ENCODE measurements around the gene GRM4.

Gene GRM4

DNA sequence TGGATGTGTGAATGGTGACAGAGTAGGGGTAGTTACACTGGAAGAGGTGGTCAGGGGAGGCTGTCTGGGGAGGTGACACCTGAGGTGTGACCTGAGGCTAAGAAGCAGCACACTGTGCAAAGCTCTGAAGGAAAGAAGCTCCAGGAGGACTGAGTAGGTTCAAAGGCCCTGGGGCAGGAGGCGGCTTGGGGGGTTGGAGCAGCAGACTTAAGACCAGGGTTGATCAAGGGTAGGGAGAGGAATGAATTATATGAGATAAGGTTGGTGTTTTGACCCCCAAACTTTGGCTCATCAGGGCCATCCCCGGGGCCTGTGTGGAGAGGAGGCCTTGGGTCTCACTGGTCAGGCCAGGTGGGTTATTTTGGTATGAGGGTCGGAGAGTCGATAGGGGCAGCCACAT, 166.1 kb downstream of the GRM4 start:
- no peak for DNase-seq (ENCODE audit: low read depth)

GRCh38 chr6:33978412-33979150, 167.3 kb downstream of the GRM4 start:
- no peak for DNase-seq (ENCODE audit: low read depth)

GRCh38 chr6:33977606-33978411, 168.1 kb downstream of the GRM4 start:
- no peak for DNase-seq (ENCODE audit: low read depth)

- DNase-seq (ENCODE audit: low read depth): no peak
Measured at GRCh38 chr6:33976437-33977360, 169.2 kb downstream of the GRM4 start.

- no peak for DNase-seq (ENCODE audit: low read depth)
Measured at GRCh38 chr6:33975661-33976436, 170.0 kb downstream of the GRM4 start.

DNA sequence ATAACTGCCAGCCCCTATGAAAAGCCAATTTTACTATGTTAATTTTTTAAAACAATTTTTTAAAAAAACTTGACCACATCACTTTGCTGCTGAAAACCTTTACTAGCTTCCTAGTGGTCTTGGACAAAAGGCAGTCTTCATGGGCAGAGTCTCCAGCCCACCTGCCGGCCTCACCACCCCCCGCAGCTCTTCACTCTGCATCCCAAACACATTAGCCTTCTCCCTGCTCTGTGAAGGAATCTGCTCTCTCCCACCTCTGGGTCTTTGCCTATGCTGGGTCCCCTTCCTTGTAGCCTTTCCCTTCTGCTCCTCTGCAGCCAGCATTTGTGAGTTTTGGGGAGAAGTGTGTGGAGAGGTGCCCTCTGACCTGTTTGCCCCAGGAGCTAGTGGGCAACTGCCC, 171.4 kb downstream of the GRM4 start:
- DNase-seq (ENCODE audit: low read depth): no peak

- DNase-seq (ENCODE audit: low read depth): no peak
Measured at GRCh38 chr6:33974030-33974429, 171.9 kb downstream of the GRM4 start.

- DNase-seq (ENCODE audit: low read depth): no peak
Measured at GRCh38 chr6:33971580-33971979, 174.3 kb downstream of the GRM4 start.
